Esophagus squamous epithelium (tissue), 5 donors: ENCODE results near the gene CAMK2G. TPM values are rescaled to one million over a fixed set of nuclear protein-coding genes. Genes with fewer than 3 reads are reported as not detected.

Experiments used
- DNase-seq: peaks from one replicate; lab custom pipeline; 2025; lab: John Stamatoyannopoulos, UW
- H3K27ac ChIP-seq, 4 donors: fragments of 200-600 bp; sonication (generic); one replicate each; pipeline ENCODE4 v1.5.1; 2016 to 2019; ENCODE audit warnings: mild to moderate bottlenecking in 1 of 4
- H3K27me3 ChIP-seq, 4 donors: fragments of 200-600 bp; sonication (generic); 1 replicate in 3 of 4; 2 replicates in 1 of 4; pipeline versions ENCODE4 v1.5.1 to v1.6.0; 2017 to 2021; ENCODE audit warnings: antibody characterized with exemption in 1 of 4
- H3K36me3 ChIP-seq, 3 donors: fragments of 200-600 bp; sonication (generic); one replicate each; pipeline ENCODE4 v1.5.1; 2016 to 2019
- H3K4me1 ChIP-seq, 3 donors: fragments of 200-600 bp; sonication (generic); one replicate each; pipeline ENCODE4 v1.5.1; 2017 to 2019
- H3K4me3 ChIP-seq, 4 donors: fragments of 200-600 bp; sonication (generic); 1 replicate in 3 of 4; 2 replicates in 1 of 4; pipeline ENCODE4 v1.5.1; 2016 to 2019; ENCODE audit warnings: mild to moderate bottlenecking in 2 of 4, moderate library complexity in 1 of 4
- H3K9me3 ChIP-seq, 3 donors: fragments of 200-600 bp; sonication (generic); one replicate each; pipeline ENCODE4 v1.5.1; 2016 to 2019
- POLR2A ChIP-seq, 4 donors: fragments of 450-650 bp; IDR thresholded peaks; one replicate each; pipeline ENCODE4 v1.6.1; 2017; ENCODE audit warnings: antibody characterized with exemption in 4 of 4, mild to moderate bottlenecking in 4 of 4, moderate library complexity in 3 of 4
- WGBS, 2 donors: methylation state at CpG; one replicate each; pipeline ENCODE4 v1.1.5; 2018; 5-methylcytosine and 5-hydroxymethylcytosine counted together
- intact Hi-C: fragments of 100-400 bp; cut with DNase I; formaldehyde crosslinking; loops from one replicate; pipeline ENCODE4 v1.15.0; 2022
- total RNA-seq, 4 donors: library from RNA; depleted of rRNA; stranded (reverse); fragments of >200 nt; gene quantifications; one replicate each; pipeline ENCODE4 v1.1.0, GENCODE V29; 2016
- TF ChIP-seq, protein P1 (sequence below), 6 experiments: fragments of 450-650 bp in 4 of 6; fragments of 200-600 bp in 2 of 6; sonication (generic) in 2 of 6; IDR thresholded peaks; one replicate each; pipeline ENCODE4 v1.5.1; 2016 to 2019; ENCODE audit warnings: antibody characterized with exemption in 6 of 6, mild to moderate bottlenecking in 4 of 6, moderate library complexity in 4 of 6
- donor health status: DM: yes; HTN: yes; CAD: no.

Gene CAMK2G
- total RNA-seq, 4 donors from 2014 or later: 15.5 to 37.0 (median 28.6) TPM

DNA sequence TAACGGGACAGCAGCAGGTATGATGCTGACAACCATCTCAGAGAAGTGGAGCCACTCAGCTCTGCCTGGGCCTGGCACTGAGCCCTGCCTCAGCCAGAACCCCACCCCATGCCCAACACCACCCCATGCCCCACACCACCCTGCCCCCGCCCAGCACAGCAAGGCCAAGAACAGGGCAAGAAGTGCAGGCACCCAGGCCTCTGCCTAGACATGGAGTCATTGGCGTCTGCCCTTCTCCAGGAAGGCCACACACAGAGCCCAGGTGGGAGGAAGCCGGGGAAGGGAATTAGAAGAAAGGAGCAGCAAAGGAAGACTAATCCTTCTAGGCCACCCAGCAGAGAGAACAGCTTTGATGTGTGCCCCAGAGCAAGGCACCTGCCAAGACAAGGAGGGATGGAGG, 18.9 kb downstream of the CAMK2G start:
- no peak overlapping the region for H3K4me3 ChIP-seq
- WGBS, 2 donors: 11 to 44% methylated on average over 2 to 3 of the region's 4 CpGs
- no peaks in the 10 kb centered on the region for H3K9me3 ChIP-seq
- peaks cover 16 to 100% (median 19%) of the 10 kb centered on the region in 3 donors for H3K36me3 ChIP-seq
- no peak for TF ChIP-seq POLR2A (IDR thresholded peaks at IDR 0.05)
- TF ChIP-seq, protein P1, sequence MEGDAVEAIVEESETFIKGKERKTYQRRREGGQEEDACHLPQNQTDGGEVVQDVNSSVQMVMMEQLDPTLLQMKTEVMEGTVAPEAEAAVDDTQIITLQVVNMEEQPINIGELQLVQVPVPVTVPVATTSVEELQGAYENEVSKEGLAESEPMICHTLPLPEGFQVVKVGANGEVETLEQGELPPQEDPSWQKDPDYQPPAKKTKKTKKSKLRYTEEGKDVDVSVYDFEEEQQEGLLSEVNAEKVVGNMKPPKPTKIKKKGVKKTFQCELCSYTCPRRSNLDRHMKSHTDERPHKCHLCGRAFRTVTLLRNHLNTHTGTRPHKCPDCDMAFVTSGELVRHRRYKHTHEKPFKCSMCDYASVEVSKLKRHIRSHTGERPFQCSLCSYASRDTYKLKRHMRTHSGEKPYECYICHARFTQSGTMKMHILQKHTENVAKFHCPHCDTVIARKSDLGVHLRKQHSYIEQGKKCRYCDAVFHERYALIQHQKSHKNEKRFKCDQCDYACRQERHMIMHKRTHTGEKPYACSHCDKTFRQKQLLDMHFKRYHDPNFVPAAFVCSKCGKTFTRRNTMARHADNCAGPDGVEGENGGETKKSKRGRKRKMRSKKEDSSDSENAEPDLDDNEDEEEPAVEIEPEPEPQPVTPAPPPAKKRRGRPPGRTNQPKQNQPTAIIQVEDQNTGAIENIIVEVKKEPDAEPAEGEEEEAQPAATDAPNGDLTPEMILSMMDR (IDR thresholded peaks at IDR 0.05): no peak
- intact Hi-C loops: no loop called here
- H3K27me3 ChIP-seq: no peaks in the 10 kb centered on the region
- no peak for DNase-seq
- peak overlapping the region in 2 of 4 donors; percentile 81 to 82 for H3K27ac ChIP-seq
- H3K4me1 ChIP-seq: peaks cover 0 to 79% (median 0%) of the 10 kb centered on the region in 3 donors

DNA sequence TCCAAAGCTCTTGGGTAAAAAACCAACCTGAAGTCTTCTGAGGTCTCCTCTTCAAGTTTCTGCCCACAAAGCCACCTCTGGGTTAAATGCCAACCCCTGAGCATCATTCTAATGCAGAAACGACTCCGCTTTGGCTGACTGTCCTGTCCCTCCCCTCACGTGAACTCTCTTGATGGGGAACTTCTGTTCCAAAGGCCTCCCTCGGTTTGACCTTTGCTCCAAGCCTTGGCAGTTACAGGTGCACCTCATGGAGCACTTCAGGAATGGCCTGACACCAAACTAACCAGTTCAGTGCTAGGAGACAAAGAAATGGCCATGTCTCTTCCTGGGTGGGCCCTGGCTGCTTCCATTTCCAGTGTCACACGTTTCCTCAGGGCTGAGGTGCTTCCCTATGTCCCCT, 20.0 kb downstream of the CAMK2G start:
- Histone ChIP-seq H3K4me3 (no peak overlapping the region), H3K27me3 (no peaks in the 10 kb centered on the region), H3K9me3 (no peaks in the 10 kb centered on the region), H3K4me1 (peaks cover 3 to 79% (median 4%) of the 10 kb centered on the region in 3 donors), H3K36me3 (peaks cover 10 to 100% (median 12%) of the 10 kb centered on the region in 3 donors), H3K27ac (peak overlapping the region in 3 of 4 donors; percentile 36 to 82 (median 81))
- TF ChIP-seq, protein P1 (IDR thresholded peaks at IDR 0.05): no peak
- TF ChIP-seq POLR2A (IDR thresholded peaks at IDR 0.05): no peak
- WGBS, 2 donors: 77 to 78% methylated on average over 4 to 5 of the region's 5 CpGs
- no peak for DNase-seq
- intact Hi-C loops: no loop called here

DNA sequence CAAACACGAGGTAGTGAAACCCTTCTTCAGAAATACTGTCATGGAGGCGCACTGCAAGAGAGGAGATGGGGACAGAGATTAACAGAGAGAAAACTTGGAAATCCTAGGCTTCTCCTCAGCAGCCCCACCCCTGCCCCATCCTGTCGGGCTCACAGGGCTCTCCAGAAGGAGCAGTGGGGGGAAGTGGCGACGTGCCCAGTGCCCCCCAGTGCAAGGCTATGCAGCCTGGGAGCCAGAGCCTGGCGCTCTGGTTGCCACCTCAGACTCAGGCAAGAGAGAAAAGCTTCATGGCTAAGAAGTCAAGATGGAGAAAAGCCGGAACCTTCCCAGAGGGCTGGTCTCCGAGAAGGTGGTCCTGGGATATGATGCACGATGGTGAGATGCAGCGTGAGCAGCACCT, 21.2 kb downstream of the CAMK2G start:
- no peak for DNase-seq
- intact Hi-C loops: no loop called here

DNA sequence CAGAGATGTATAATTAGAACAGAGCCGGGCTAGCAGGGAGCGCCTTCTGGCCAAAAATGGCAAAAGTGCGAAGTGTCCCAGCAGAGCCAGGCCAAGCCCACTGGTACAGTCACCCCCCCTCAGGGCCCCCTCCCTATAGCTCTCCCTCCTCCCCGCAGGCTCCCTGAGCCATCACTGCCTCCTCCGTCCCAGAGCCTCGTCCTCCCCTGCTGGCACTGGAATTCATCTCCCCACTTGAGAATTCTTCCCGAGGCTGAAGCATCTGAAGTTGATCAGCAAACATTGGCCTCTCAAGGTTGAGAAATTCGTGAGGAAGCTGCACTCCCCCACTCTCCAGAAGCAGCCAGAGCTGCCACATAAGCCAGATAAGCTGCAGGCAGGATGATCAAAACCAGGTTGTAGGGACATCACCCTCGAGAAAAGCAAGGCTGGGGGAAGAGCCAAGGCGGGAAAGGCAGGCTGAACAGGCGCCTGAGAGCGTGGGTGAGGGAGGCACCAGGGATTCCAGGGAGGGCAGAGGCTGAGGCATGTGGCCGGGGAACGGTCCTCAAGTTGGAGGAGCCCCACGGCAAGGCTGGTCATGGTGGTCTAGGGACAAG, 23.4 kb downstream of the CAMK2G start:
- Histone ChIP-seq H3K27ac (peak overlapping the region; percentile 51 to 84 (median 82)), H3K27me3 (no peaks in the 10 kb centered on the region), H3K4me1 (peaks cover 5 to 53% (median 9%) of the 10 kb centered on the region in 3 donors), H3K36me3 (peaks cover 29 to 99% (median 37%) of the 10 kb centered on the region in 3 donors), H3K4me3 (no peak overlapping the region), H3K9me3 (no peaks in the 10 kb centered on the region)
- WGBS, 2 donors: 60 to 62% methylated on average over 12 to 13 of the region's 15 CpGs
- DNase-seq: no peak
- intact Hi-C loops: no loop called here
- TF ChIP-seq, protein P1 (IDR thresholded peaks at IDR 0.05): no peak
- TF ChIP-seq POLR2A (IDR thresholded peaks at IDR 0.05): no peak

More for the DNA sequence above, 21.2 kb downstream of the CAMK2G start:
- Histone ChIP-seq H3K9me3 (no peaks in the 10 kb centered on the region), H3K27ac (peak overlapping the region in 3 of 4 donors; percentile 81 to 84 (median 82)), H3K4me1 (peaks cover 5 to 75% (median 9%) of the 10 kb centered on the region in 3 donors), H3K4me3 (no peak overlapping the region), H3K36me3 (peaks cover 14 to 99% (median 20%) of the 10 kb centered on the region in 3 donors), H3K27me3 (no peaks in the 10 kb centered on the region)
- 88 to 89% methylated on average over 4 to 10 of the region's 10 CpGs for whole genome bisulfite sequencing, 2 donors
- TF ChIP-seq POLR2A (IDR thresholded peaks at IDR 0.05): no peak
- TF ChIP-seq, protein P1 (IDR thresholded peaks at IDR 0.05): no peak

DNA sequence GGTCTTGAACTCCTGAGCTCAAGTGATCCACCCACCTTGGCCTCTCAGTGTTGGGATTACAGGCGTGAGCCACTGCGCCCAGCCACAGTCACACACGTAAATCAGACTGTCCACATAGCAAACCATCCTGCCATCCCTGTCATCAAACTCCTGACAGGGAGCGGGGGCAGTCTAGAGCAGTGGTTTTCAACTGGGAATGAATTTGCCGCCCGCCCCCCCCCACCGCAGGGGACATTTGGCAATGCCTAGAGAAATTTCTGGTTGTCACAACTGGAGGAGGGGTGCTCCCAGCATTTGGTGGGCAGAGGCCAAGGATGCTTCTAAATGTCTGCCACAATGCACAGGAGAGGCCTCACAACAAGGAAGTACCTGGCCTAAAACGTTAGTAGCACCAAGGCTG, 24.1 kb downstream of the CAMK2G start:
- H3K4me3 ChIP-seq: no peak overlapping the region
- H3K4me1 ChIP-seq: peaks cover 5 to 45% (median 9%) of the 10 kb centered on the region in 3 donors
- WGBS, 2 donors: 62 to 72% methylated on average over 3 to 4 of the region's 8 CpGs
- intact Hi-C loops: no loop called here
- no peak for DNase-seq
- TF ChIP-seq, protein P1 (IDR thresholded peaks at IDR 0.05): no peak
- no peak for TF ChIP-seq POLR2A (IDR thresholded peaks at IDR 0.05)
- peak overlapping the region; percentile 51 to 84 (median 82) for H3K27ac ChIP-seq
- H3K36me3 ChIP-seq: peaks cover 29 to 99% (median 37%) of the 10 kb centered on the region in 3 donors
- H3K27me3 ChIP-seq: no peaks in the 10 kb centered on the region
- H3K9me3 ChIP-seq: no peaks in the 10 kb centered on the region
